ENCODE data around the gene EMILIN1. TPM values are rescaled to one million over a fixed set of nuclear protein-coding genes. Genes with fewer than 3 reads are reported as not detected.

EMILIN1 gene
- total RNA-seq, 1 experiment from 2014 or later = 1.2 TPM

GRCh38 chr2:27133905-27134780, 55.7 kb downstream of the EMILIN1 start, which contains the start of gene PREB:
Gene PREB, minus strand, starts transcription at chr2:27134636. Its CDS starts 215 bp downstream, at chr2:27134421.
- Histone ChIP-seq H3K14ac (ENCODE audit: insufficient read depth, low read length) (peak within 1 kb of the TSS; percentile 57; the same call in 1 of the 2 replicates), H3K9me3 (ENCODE audit: control insufficient read depth, low read depth, low read length) (no peaks in the 10 kb centered on the region), H3K23me2 (ENCODE audit: insufficient read length, low read depth, low read length, poor library complexity, severe bottlenecking) (no peaks in the 10 kb centered on the region), H4K8ac (replicated peaks; ENCODE audit: insufficient read length, low read depth, low read length) (no peak within 1 kb of the TSS), H3T11ph (ENCODE audit: low read length) (no peak within 1 kb of the TSS), H3K4me2 (ENCODE audit: insufficient read depth, insufficient read length, low read length) (peak within 1 kb of the TSS; percentile 75), H3K4me1 (ENCODE audit: insufficient read depth, low read length) (no peaks in the 10 kb centered on the region), H2BK5ac (ENCODE audit: insufficient read length, low read length) (no peak within 1 kb of the TSS), H3K56ac (ENCODE audit: insufficient read length, low read depth, low read length) (no peak within 1 kb of the TSS), H2BK20ac (ENCODE audit: low read depth, low read length, poor library complexity, severe bottlenecking) (no peak within 1 kb of the TSS), H2AFZ (ENCODE audit: low read length) (no peak within 1 kb of the TSS), H3K18ac (ENCODE audit: insufficient read length, low read depth, low read length) (peak within 1 kb of the TSS; percentile 34), H3K27ac (ENCODE audit: insufficient read length, low read depth, low read length) (no peak within 1 kb of the TSS), H3K27me3 (ENCODE audit: insufficient read depth, low read length) (no peaks in the 10 kb centered on the region), H2AK5ac (ENCODE audit: insufficient read length, low read length) (no peak within 1 kb of the TSS), H3K9ac (ENCODE audit: extremely low read depth, insufficient read length, low read length) (peak within 1 kb of the TSS; percentile 57), H2BK120ac (ENCODE audit: low read depth, low read length, poor library complexity, severe bottlenecking) (peak within 1 kb of the TSS; percentile 86), H3K4ac (ENCODE audit: low read depth, low read length) (no peak within 1 kb of the TSS), H2BK12ac (ENCODE audit: insufficient read length, low read depth, low read length) (no peak within 1 kb of the TSS), H4K91ac (ENCODE audit: insufficient read length, low read depth, low read length) (no peak within 1 kb of the TSS), H4K5ac (ENCODE audit: insufficient read length, low read depth, low read length) (peak within 1 kb of the TSS; percentile 12), H3K23ac (ENCODE audit: insufficient read length, low read depth, low read length) (no peak within 1 kb of the TSS), H3K79me2 (ENCODE audit: insufficient read depth, low read length) (peaks cover 2% of the 10 kb centered on the region; the same call in 1 of the 2 replicates), H4K20me1 (ENCODE audit: control insufficient read depth, insufficient read depth, insufficient read length) (no peaks in the 10 kb centered on the region), H3K79me1 (ENCODE audit: insufficient read depth, low read depth, low read length, poor library complexity, severe bottlenecking) (peaks cover 4% of the 10 kb centered on the region), H2BK15ac (ENCODE audit: low read depth, low read length) (no peak within 1 kb of the TSS)
- H3K27ac Mint-ChIP-seq = peak within 1 kb of the TSS; percentile 93 to 95 (median 93); a peak in 6 of 7 replicates
- H3K4me1 Mint-ChIP-seq = peaks cover 10 to 11% of the 10 kb centered on the region in 2 experiments
- H3K9me3 Mint-ChIP-seq = no peaks in the 10 kb centered on the region
- peak; percentile 98 for DNase-seq
- WGBS (ENCODE audit: extremely low coverage, insufficient read length, low lambda C conversion rate) = no CpG with 5 or more reads among the region's 86 CpGs
- peak; percentile 62 for TF ChIP-seq CTCF (conservative IDR thresholded peaks at IDR 0.05)
- peak within 1 kb of the TSS; percentile 90 to 96 for H3K4me3 Mint-ChIP-seq
- peaks cover 9% of the 10 kb centered on the region for H3K27me3 Mint-ChIP-seq (ENCODE audit: low read depth)
- peaks cover 9 to 38% (median 34%) of the 10 kb centered on the region in 3 experiments for H3K36me3 Mint-ChIP-seq (ENCODE audit: insufficient read depth in 1 of 3, low read depth in 3 of 3)

Data from H9 (cell line).